Measurements from ENCODE around the gene KIF16B. TPM values are rescaled to one million over a fixed set of nuclear protein-coding genes. Genes with fewer than 3 reads are reported as not detected.
A peak's percentile ranks its signal among the peaks of the same experiment; 100 is the strongest.

KIF16B gene
- total and polyA plus RNA-seq, 8 donors, result 5.0 to 59.8 (median 24.2) TPM

DNA sequence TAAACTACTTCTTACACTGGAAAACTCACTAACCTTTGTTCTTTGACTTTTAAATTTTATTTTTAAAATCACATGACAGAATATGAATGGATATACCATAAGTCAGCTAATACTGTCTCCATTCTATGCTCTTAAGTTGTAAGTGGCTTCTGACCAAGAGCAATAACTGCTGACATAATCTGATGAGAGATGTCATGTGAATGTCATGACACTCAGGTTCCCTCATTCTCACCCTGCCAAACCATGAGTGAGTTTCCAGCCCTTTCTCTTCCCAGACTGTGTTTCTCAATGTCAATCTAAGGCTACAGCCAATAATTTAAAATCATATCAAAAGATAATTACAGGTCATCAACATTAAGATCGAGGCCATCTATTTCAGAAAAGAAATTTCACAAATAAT lies 39.7 kb downstream of the KIF16B start:
- TF ChIP-seq, protein P1, sequence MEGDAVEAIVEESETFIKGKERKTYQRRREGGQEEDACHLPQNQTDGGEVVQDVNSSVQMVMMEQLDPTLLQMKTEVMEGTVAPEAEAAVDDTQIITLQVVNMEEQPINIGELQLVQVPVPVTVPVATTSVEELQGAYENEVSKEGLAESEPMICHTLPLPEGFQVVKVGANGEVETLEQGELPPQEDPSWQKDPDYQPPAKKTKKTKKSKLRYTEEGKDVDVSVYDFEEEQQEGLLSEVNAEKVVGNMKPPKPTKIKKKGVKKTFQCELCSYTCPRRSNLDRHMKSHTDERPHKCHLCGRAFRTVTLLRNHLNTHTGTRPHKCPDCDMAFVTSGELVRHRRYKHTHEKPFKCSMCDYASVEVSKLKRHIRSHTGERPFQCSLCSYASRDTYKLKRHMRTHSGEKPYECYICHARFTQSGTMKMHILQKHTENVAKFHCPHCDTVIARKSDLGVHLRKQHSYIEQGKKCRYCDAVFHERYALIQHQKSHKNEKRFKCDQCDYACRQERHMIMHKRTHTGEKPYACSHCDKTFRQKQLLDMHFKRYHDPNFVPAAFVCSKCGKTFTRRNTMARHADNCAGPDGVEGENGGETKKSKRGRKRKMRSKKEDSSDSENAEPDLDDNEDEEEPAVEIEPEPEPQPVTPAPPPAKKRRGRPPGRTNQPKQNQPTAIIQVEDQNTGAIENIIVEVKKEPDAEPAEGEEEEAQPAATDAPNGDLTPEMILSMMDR (IDR thresholded peaks at IDR 0.05), result no peak
- no peak for TF ChIP-seq POLR2A (IDR thresholded peaks at IDR 0.05)
- TF ChIP-seq EP300 (IDR thresholded peaks at IDR 0.05), result no peak
- no peak for TF ChIP-seq POLR2AphosphoS5 (IDR thresholded peaks at IDR 0.05)
- no peaks in the 10 kb centered on the region for H3K9me3 ChIP-seq
- intact Hi-C loops (cut with DNase I; ENCODE audit: low total_unique reads), result no loop called here

GRCh38 chr20:16531485-16531884 lies 41.8 kb downstream of the KIF16B start:
- H3K4me1 ChIP-seq, result peaks cover 0 to 7% (median 5%) of the 10 kb centered on the region in 4 donors
- no peak for DNase-seq
- H3K36me3 ChIP-seq, result no peaks in the 10 kb centered on the region
- no peaks in the 10 kb centered on the region for H3K9me3 ChIP-seq
- H3K27ac ChIP-seq, result no peak overlapping the region
- 91 to 96% (median 95%) methylated on average over 8 of the region's 8 CpGs for WGBS, 5 donors
- intact Hi-C loops (cut with DNase I; ENCODE audit: low total_unique reads), result no loop called here
- no peak for TF ChIP-seq POLR2AphosphoS5 (IDR thresholded peaks at IDR 0.05)
- TF ChIP-seq, protein P1 (IDR thresholded peaks at IDR 0.05), result no peak
- TF ChIP-seq POLR2A (IDR thresholded peaks at IDR 0.05), result no peak
- TF ChIP-seq EP300 (IDR thresholded peaks at IDR 0.05), result no peak
- H3K4me3 ChIP-seq, result no peak overlapping the region
- no peaks in the 10 kb centered on the region for H3K27me3 ChIP-seq

More for the DNA sequence above, 39.7 kb downstream of the KIF16B start:
- Histone ChIP-seq H3K36me3 (no peaks in the 10 kb centered on the region), H3K27ac (no peak overlapping the region), H3K4me1 (no peaks in the 10 kb centered on the region), H3K27me3 (no peaks in the 10 kb centered on the region), H3K4me3 (no peak overlapping the region)
- WGBS, 5 donors, result 84 to 97% (median 94%) methylated on average over 1 of the region's 1 CpG
- DNase-seq, result no peak

DNA sequence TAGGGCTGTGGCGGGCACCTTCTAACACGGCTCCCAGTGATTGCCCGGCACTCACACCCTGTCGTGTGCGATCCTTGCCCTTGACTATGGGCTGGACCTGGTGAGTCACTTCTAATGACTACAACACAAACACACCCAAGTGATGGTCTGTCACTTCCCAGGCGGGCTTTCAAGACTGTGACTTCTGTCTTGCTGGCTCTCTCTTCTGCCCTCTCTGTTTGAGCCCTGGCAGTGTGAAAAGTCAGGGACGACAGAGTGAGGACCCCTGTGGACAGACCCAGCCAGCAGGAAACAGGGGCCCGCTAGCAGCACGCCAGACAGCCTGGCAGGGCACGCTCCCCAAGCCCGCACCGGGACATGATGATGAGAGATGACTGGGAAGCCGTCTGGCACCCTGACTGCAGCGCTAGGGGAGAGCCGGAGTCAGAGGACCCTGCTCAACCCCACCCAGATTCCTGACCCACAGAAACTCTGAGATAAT lies 43.0 kb downstream of the KIF16B start:
- DNase-seq, result peak; percentile 62 to 86
- no peaks in the 10 kb centered on the region for H3K27me3 ChIP-seq
- peak overlapping the region in 2 of 5 donors; percentile 8 to 35 for H3K27ac ChIP-seq
- H3K36me3 ChIP-seq, result peaks cover 0 to 4% (median 3%) of the 10 kb centered on the region in 4 donors
- 73 to 87% (median 83%) methylated on average over 13 to 15 of the region's 15 CpGs for WGBS, 5 donors
- peaks cover 0 to 7% (median 5%) of the 10 kb centered on the region in 4 donors for H3K4me1 ChIP-seq
- TF ChIP-seq POLR2A (IDR thresholded peaks at IDR 0.05) (no peak), POLR2AphosphoS5 (IDR thresholded peaks at IDR 0.05) (peak in 1 of 3 donors; percentile 22)
- H3K9me3 ChIP-seq, result no peaks in the 10 kb centered on the region
- intact Hi-C loops (cut with DNase I; ENCODE audit: low total_unique reads), result no loop called here
- H3K4me3 ChIP-seq, result no peak overlapping the region

DNA sequence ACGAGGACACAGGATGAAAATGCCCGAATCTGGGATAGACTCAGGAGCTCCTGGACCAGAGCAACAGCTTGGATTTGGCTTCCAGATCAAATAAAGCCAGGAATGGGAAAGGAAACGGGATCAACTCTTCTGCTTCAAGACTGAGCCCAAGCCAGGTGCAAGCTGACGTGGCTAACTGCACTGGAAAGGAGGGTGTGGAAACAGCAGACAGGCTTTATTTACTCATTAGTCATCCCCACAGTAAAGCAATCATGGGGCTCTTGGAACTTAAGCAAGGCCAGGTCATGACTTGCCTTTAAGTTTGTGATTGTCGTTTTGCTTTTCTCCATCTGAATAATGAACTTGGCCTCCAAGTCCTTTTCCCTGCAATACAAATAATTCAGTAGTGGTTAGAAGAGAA lies 45.2 kb downstream of the KIF16B start:
- H3K9me3 ChIP-seq, result no peaks in the 10 kb centered on the region
- WGBS, 5 donors, result 36 to 41% (median 39%) methylated on average over 5 of the region's 5 CpGs
- DNase-seq, result peak; percentile 54 to 89
- H3K36me3 ChIP-seq, result peaks cover 0 to 14% (median 9%) of the 10 kb centered on the region in 4 donors
- H3K27me3 ChIP-seq, result no peaks in the 10 kb centered on the region
- intact Hi-C loops (cut with DNase I; ENCODE audit: low total_unique reads), result no loop called here
- H3K4me3 ChIP-seq, result no peak overlapping the region
- TF ChIP-seq EP300 (IDR thresholded peaks at IDR 0.05) (no peak), POLR2AphosphoS5 (IDR thresholded peaks at IDR 0.05) (peak in 2 of 3 donors; percentile 73 to 77), POLR2A (IDR thresholded peaks at IDR 0.05) (no peak)
- TF ChIP-seq, protein P1 (IDR thresholded peaks at IDR 0.05), result no peak
- H3K4me1 ChIP-seq, result peaks cover 0 to 7% (median 5%) of the 10 kb centered on the region in 4 donors
- peak overlapping the region in 4 of 5 donors; percentile 15 to 65 (median 41) for H3K27ac ChIP-seq

- TF ChIP-seq POLR2AphosphoS5 (IDR thresholded peaks at IDR 0.05), result no peak
- TF ChIP-seq EP300 (IDR thresholded peaks at IDR 0.05), result no peak
- TF ChIP-seq, protein P1 (IDR thresholded peaks at IDR 0.05), result no peak
- TF ChIP-seq POLR2A (IDR thresholded peaks at IDR 0.05), result no peak
- Histone ChIP-seq H3K36me3 (peaks cover 0 to 14% (median 9%) of the 10 kb centered on the region in 4 donors), H3K27ac (peak overlapping the region in 3 of 5 donors; percentile 24 to 58 (median 55)), H3K4me3 (no peak overlapping the region), H3K4me1 (peaks cover 0 to 7% (median 5%) of the 10 kb centered on the region in 4 donors), H3K27me3 (no peaks in the 10 kb centered on the region), H3K9me3 (no peaks in the 10 kb centered on the region)
- intact Hi-C loops (cut with DNase I; ENCODE audit: low total_unique reads), result no loop called here
- 96 to 99% (median 97%) methylated on average over 3 of the region's 3 CpGs for WGBS, 5 donors
- no peak for DNase-seq
These were observed 45.8 kb downstream of the KIF16B start for GRCh38 chr20:16527438-16527837.

All from stomach (tissue), 9 donors.